GM18909 (cell line): ENCODE measurements around the gene C2orf74.

Experiments used
- ATAC-seq: cut with Tn5 transposase; IDR thresholded peaks from one replicate; pipeline ENCODE4 v1.9.1; 2021; ENCODE audit warnings: mild to moderate bottlenecking; ENCODE audit not compliant: unreplicated experiment, poor library complexity

Gene C2orf74

DNA sequence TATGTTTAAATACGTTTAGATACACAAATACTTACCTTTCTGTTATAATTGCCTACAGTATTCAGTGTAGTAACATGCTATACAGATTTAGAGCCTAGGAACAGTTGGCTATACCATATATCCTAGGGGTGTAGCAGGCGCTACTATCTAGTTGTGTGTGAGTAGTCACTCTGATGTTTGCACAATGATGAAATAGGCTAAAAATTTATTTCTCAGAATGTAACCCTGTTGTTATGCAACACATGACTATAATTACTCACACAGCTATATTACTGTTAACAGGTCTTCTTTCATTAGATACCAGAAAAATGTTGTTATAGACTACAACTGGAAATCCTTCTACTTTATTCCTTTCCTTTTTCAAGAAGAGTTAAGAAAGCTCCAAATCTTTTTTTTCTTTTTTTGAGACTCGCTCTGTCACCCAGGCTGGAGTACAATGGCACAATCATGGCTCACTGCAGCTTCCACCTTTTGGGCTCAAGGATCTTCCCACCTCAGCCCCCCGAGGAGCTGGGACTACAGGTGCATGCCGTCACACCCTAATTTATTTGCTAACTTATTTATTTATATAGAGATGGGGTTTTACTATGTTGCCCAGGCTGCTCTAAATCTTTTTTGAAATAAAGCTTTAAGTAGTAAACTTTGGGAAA lies 48.5 kb downstream of the C2orf74 start:
- no peak for ATAC-seq

DNA sequence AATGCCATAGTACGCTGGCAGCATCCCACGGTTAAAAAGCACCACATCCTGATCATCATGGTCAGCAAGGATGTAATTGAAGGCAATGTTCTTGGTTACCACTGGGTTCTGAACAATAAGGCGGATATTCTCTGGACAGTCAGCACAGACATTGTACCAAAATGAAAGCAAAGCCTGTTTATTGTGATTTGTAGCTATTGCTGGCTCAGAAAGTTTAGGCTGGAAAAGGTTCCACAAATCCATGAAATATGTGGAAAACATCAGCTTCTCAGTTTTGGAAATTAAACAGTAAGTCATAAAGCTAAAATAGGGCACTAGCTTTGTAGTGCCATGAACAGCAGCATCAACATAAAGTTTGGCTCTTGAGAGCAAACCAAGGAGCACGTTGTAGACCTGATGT lies 52.2 kb downstream of the C2orf74 start:
- no peak for ATAC-seq
